AG04449 (cell line): Measurements from ENCODE around the gene NEK7.

Experiments used
- CTCF ChIA-PET: fragments of 350-600 bp; formaldehyde crosslinking; extraction: SDS; loops from one replicate; lab custom pipeline; 2021; ENCODE audit warnings: antibody characterized with exemption; lab: Yijun Ruan, JAX
- POLR2A ChIA-PET: fragments of 400-600, 350-600 bp; formaldehyde crosslinking; extraction: SDS; loops from one replicate; lab custom pipeline; 2020; ENCODE audit warnings: antibody characterized with exemption, inconsistent platforms; lab: Yijun Ruan, JAX
- DNase-seq: peaks from one replicate; pipeline ENCODE4 v3.0.0-alpha.2; 2010; ENCODE audit warnings: low read depth, low spot score
- H3K4me3 ChIP-seq: 2 replicates; pipeline ENCODE4 v1.5.1; 2011; ENCODE audit warnings: low read depth, mild to moderate bottlenecking, control low read depth, low read length
- CTCF ChIP-seq: IDR thresholded peaks from one replicate; pipeline ENCODE4 v1.5.1; 2011; ENCODE audit warnings: mild to moderate bottlenecking, moderate library complexity, low read length, control low read depth, inconsistent platforms; ENCODE audit not compliant: insufficient read depth; ENCODE audit errors: missing control alignments

NEK7 gene

GRCh38 chr1:198290089-198290683, 133.4 kb downstream of the NEK7 start:
- CTCF ChIA-PET, result interaction anchor here (0.8 to 1.2 kb wide), 4 partner anchors 69 to 681 kb away, joined by 3 read pairs; no protein-coding TSS in a partner anchor
- no peak for TF ChIP-seq CTCF
- DNase-seq, result no peak
- POLR2A ChIA-PET, result no interaction called here
- H3K4me3 ChIP-seq, result no peak overlapping the region

GRCh38 chr1:198291036-198291435, 134.2 kb downstream of the NEK7 start:
- no peak overlapping the region for H3K4me3 ChIP-seq
- TF ChIP-seq CTCF, result no peak
- POLR2A ChIA-PET, result interaction anchor here (0.7 kb wide), 1 partner anchor 17 kb away, joined by 6 read pairs; no protein-coding TSS in a partner anchor
- CTCF ChIA-PET, result interaction anchor here (0.8 to 0.9 kb wide), 3 partner anchors 68 to 682 kb away, joined by 3 read pairs; no protein-coding TSS in a partner anchor
- no peak for DNase-seq

- ChIA-PET POLR2A (no interaction called here), CTCF (no interaction called here)
- no peak for TF ChIP-seq CTCF
- no peak for DNase-seq
- no peak overlapping the region for H3K4me3 ChIP-seq
Measured at GRCh38 chr1:198291924-198292323, 135.1 kb downstream of the NEK7 start.

- CTCF ChIA-PET, result interaction anchor here (0.9 kb wide), 1 partner anchor 9 kb away, joined by 7 read pairs; no protein-coding TSS in a partner anchor
Measured at GRCh38 chr1:198295225-198295624, 138.4 kb downstream of the NEK7 start.

GRCh38 chr1:198295971-198296370, 139.2 kb downstream of the NEK7 start:
- CTCF ChIA-PET, result no interaction called here
- POLR2A ChIA-PET, result no interaction called here

More at GRCh38 chr1:198295225-198295624, 138.4 kb downstream of the NEK7 start:
- H3K4me3 ChIP-seq, result no peak overlapping the region
- POLR2A ChIA-PET, result no interaction called here
- DNase-seq, result no peak
- no peak for TF ChIP-seq CTCF

More at GRCh38 chr1:198295971-198296370, 139.2 kb downstream of the NEK7 start:
- no peak for DNase-seq
- H3K4me3 ChIP-seq, result no peak overlapping the region
- TF ChIP-seq CTCF, result no peak
